NCI-H1930 (cell line): Measurements from ENCODE around the gene RGL3.
"Not testable (repeated sequence)": the region's sequence is repeated elsewhere in the genome, so short reads cannot be mapped to it uniquely, and the experiment has no call there.

Source experiments
- DNase-seq, 2 experiments: peaks; one replicate each; lab custom pipeline; 2025; lab: John Stamatoyannopoulos, UW

Gene RGL3, protein sequence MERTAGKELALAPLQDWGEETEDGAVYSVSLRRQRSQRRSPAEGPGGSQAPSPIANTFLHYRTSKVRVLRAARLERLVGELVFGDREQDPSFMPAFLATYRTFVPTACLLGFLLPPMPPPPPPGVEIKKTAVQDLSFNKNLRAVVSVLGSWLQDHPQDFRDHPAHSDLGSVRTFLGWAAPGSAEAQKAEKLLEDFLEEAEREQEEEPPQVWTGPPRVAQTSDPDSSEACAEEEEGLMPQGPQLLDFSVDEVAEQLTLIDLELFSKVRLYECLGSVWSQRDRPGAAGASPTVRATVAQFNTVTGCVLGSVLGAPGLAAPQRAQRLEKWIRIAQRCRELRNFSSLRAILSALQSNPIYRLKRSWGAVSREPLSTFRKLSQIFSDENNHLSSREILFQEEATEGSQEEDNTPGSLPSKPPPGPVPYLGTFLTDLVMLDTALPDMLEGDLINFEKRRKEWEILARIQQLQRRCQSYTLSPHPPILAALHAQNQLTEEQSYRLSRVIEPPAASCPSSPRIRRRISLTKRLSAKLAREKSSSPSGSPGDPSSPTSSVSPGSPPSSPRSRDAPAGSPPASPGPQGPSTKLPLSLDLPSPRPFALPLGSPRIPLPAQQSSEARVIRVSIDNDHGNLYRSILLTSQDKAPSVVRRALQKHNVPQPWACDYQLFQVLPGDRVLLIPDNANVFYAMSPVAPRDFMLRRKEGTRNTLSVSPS

DNA sequence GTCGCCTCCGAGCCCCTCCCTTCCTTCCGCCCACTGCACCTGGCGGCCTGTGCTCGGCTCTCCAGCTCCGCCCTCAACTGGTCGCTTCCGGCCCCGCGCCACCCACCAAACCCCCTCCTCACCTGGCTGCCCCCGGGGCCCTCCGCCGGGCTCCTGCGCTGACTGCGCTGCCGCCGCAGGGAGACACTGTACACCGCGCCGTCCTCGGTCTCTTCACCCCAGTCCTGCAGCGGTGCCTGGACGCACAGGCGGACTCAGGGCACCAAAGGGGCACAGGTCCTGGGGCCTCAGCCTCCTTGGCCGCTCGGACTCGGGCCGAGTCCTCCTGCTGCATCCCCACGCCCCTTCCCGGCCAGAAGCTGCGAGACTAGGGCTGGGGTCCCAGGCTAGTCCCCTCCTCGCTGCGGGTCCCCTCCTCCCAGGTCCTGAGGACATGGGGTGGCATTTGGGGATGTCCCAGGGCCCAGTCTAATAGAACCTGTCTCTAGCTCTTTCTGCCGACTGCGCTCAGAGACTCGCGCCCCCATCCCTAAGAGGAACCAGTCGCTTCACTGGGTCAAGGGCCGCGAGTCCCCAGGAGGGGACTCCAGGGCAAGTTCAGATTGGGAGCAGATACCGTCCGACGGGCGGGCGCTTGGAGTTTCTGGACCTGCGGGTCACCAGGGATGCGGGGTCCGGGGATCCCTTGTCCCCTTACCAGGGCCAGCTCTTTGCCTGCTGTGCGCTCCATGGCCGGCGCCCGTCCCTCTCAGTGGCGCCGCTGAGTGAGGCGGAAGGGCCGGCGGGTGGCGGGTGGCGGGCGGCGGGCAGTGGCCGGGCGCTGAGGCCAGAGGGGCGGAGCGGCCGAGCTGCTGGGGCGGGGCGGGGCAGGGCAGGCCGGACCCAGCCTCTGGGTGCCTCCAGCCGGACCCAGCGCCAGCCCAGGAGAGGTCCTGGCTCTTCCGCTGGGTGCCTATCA is at the start of gene RGL3:
TSS of gene RGL3 (minus strand) at position 766 of the 958 bp plus-strand sequence. CDS start at position 730, 36 bp downstream.
- peak; percentile 46 to 66 for DNase-seq

DNA sequence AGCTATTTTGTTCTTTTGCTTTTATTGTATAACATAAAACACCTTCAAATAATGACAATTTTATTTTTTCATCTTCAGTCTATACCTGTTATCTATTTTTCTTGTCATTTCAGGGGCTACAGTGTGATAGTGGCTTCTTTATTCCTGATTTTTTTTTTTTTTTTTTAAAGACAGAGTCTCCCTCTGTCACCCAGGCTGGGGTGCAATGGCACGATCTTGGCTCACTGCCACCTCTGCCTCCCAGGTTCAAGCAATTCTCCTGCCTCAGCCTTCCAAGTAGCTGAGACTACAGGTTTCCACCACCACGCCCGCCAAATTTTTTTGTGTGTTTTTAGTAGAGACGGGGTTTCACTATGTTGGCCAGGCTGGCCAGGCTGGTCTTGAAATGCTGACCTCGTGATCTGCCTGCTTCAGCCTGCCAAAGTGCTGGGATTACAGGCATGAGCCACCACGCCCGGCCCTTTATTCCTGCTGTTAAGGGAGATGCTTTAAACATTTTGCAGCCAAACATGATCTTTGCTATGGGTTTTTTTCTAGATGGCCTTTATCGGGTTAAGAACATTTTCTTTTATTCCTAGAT is 49.2 kb upstream of the RGL3 start:
- DNase-seq: not testable (repeated sequence)

DNA sequence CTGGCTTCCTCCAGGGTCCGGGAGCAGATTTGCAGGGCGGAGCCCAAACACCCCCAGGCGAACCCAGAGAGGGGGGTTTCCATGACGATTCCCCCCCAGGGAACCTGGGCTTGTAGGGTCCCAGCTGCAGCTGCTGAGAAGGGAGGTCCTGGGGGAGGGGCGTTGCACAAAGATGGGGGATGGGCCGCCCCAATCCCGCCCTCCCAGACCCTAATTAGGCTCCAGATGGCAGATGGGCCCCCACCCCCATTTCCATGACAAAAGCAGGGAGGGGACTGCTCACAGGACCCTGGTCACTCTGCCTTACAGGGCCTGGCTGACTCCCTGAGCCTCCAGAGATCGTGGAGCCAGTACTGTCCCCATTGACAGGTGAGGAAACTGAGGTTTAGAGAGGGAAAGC is 46.5 kb upstream of the RGL3 start:
- DNase-seq: no peak

DNA sequence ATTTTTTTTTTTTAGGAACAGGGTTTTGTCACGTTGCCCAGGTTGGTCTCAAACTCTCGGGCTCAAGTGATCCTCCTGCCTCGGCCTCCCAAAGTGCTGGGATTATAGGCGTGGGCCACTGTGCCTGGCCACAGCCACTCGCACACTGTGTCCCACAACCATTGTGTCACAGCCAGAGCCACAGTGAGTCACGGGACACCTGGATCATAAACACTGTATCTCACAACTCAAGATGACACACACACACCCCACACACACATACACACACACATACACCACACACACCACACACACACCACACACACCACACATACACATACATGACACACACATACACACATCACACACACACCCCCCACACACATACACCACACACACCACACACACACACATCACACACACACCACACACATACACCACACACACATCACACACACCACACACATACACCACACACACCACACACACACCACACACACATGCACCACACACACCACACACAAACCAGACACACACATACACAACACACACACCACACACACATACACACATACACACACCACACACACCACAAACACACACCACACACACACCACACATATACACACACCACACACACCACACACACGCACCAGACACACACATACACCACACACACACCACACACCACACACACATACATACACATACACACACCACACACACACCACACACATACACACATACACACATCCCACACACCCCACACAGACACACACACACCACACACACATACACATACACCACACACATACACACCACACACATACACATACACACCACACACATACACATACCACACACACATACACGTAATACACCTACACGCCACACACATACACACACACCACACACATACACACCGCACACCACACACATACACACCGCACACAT is 45.5 kb upstream of the RGL3 start:
- no peak for DNase-seq

DNA sequence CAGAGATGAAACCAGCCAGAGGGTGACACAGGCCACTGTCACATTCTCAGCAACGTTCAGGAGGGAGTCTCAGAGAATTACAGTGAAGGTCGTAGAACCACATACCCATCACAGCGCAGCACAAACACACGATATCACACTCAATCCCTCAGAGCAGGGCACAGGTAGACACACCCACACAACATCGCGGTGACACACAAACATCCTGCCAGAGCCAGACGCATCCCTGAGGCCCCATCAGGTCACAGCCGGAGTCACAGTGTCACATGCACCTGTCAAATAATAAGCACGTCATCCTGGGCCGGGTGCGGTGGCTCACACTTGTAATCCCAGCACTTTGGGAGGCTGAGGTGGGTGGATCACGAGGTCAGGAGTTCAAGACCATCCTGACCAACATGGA is 44.3 kb upstream of the RGL3 start:
- DNase-seq: no peak

DNA sequence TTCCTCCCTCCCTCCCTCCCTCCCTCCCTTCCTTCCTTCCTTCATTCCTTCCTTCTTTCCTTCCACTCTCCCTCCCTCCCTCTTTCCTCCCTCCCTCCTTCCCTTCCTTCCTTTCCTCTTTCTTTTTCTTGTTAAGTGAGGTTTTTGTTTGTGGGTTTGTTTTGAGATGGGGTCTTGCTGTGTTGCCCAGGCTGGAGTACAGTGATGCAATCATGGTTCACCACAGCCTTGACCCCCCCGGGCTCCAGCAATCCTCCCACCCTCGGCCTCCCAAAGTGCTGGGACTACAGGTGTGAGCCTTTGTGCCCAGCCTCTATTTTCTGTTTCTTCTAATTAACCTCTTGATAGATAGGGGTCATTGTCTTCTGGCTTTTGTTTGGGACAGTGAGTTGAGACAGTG is 42.3 kb upstream of the RGL3 start:
- DNase-seq: no peak

DNA sequence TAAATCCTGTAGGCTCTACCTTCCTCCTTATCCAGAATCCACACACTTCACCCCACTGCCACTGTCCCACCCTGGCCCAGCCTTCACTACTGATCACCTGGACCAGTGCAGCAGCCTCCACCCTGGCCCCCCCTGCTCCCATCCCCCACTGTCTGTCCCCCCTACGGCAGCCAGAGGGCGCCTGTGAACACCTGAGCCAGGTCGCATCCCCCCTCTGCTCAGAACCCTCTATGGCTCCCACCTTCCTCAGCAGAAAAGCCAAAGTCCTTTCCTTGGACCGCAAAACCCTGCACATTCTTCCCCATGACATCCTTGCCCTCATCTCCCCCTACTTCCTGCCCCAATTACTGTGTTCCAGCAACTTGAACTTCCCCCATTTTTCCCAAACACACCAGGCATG is 41.1 kb upstream of the RGL3 start:
- no peak for DNase-seq

DNA sequence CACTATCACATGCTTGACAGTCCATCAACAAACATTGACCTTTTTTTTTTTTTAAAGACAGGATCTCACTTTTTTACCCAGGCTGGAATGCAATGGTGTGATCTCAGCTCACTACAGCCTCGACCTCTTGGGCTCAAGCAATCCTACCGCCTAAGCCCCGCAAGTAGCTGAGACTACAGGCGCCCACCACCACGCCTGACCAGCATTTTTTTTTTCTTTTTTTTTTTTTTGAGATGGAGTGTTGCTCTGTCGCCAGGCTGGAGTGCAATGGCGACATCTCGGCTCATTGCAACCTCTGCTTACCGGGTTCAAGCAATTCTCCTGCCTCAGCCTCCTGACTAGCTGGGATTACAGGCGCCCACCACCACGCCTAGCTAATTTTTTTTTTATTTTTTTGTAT is 39.8 kb upstream of the RGL3 start:
- DNase-seq: not testable (repeated sequence)

DNA sequence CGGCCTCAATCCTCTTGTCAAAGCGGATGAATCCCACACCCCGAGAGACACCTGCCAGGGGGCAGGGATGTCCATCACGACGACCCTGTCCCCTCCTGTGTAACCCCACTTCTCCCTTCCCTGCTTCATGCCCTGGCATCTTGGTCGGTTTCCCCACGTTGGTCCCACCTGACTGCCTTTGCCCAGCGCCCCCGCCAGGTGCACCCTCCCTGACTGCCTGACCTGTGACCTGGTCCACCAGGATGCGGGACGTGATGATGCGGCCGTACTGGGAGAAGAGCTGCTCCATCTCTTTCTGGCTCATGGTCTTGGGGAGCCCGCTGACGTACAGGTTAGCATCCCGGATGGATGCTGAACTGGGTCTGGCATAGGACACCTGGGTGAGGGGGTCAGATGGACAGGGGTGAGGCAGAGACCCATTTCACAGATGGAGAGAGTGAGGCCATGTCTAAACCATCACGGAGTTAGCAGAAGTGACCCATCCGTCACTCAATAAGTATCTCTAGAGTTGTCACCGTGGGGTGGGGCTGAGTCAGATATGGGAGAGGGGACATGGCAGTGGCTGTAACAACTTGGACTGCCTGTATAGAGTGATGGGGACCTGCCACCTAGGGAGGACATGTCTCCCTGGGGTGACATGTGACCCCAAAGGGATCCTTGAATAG is 39.3 kb upstream of the RGL3 start:
- DNase-seq: no peak

DNA sequence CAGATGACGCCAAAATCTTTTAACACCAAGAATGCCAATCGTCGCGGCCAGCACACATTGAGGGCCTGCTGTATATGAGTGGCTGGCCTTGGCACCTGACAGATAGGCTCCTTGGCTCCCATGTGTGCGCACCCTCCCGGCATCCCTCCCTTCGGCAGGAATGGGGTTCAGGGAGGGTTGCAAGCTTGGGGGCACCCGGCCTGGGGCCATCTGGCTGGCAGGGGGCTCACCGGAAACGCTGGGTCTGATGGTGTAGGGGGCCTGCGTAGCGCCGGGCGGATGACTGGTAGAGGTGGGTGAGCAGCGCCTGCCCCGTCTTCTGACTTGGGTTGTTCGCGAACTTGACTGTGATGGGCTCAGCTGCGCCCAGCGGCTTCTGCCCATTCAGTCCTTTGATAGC is 38.7 kb upstream of the RGL3 start:
- DNase-seq: no peak

DNA sequence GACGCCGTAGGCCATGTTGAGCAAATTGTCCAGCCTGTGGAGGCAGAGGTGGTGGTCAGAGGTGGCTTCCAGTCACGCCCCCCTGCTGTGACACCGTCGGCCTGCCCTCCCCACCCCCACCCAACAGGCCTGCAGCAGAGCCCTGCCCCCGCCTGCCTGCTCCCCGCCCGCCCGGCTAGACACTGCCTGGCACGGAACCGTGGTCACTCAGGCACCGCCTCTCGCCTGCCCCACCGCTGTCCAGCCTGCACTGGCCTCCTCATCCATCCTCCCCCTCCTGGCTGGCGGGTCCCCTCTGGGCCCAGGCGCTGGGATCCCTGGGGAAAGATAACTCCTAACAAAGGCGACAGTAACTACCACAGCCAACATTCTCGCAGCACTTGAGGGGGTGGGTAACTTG is 38.0 kb upstream of the RGL3 start:
- no peak for DNase-seq

DNA sequence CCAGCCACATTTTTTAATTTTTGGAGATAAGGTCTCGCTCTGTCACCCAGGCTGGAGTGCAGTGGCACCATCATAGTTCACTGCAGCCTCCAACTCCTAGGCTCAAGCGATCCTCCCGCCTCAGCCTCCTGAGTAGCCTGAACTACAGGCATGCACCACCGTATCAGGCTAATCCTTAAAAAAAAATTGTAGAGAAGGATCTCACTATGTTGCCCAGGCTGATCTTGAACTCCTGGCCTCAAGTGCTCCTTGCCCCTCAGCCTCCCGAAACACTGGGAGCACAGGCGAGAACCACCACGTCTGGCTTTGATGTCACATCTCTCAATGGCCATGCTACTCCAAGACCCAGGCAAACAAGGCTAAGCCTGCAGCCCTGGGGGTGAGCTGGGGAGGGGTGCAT is 37.5 kb upstream of the RGL3 start:
- DNase-seq: no peak

DNA sequence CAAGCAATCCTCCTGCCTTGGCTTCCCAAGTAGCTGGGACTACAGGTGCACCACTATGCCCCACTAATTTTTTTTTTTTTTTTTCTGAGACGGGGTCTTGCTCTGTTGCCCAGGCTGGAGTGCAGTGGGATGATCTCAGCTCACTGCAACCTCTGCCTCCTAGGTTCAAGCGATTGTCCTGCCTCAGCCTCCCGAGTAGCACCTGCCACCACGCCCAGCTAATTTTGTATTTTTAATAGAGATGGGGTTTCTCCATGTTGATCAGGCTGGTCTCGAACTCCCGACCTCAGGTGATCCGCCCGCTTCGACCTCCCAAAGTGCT is 36.1 kb upstream of the RGL3 start:
- not testable (repeated sequence) for DNase-seq

DNA sequence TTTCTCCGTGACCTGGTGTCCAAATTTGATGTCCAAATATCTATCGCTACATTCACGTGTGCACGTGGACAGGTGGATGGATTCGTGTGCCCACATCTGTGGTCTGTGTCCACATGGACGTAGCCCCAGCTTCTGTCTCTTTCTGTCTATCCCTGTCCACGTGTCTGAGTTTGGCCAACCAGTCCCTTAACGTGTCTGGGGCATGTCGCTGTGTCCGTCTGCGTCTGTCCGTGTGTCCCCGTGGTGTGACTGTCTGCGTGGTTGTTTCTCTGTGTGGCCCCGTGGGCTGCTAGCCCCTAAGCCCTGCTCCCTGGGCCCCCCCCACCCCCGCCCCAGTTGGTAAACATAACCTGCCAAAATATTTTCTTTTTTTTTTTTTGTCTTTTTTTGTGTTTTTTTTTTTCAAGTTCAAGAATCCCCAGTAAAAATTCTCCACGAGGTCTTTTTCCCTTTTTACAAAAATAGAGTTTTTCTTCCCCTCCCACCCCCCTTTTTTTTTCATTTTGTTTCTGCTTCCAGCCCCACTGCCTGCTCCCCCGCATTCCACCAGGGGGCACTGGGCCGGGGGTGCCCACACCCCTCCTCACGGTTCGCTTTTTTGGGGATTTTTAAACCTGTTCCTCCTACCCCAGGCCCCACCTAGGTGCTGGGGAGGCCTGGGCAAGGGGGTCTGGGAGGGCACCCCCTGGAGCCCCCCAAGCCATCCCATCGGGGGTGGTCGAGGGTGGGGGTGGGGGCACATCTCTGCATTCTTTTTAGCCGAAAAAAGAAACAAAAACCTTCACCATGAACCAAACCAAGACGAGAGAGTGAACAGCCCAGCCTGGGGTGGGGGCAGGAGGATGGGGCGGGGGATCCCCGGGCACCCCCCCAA is 34.6 kb upstream of the RGL3 start:
- no peak for DNase-seq

DNA sequence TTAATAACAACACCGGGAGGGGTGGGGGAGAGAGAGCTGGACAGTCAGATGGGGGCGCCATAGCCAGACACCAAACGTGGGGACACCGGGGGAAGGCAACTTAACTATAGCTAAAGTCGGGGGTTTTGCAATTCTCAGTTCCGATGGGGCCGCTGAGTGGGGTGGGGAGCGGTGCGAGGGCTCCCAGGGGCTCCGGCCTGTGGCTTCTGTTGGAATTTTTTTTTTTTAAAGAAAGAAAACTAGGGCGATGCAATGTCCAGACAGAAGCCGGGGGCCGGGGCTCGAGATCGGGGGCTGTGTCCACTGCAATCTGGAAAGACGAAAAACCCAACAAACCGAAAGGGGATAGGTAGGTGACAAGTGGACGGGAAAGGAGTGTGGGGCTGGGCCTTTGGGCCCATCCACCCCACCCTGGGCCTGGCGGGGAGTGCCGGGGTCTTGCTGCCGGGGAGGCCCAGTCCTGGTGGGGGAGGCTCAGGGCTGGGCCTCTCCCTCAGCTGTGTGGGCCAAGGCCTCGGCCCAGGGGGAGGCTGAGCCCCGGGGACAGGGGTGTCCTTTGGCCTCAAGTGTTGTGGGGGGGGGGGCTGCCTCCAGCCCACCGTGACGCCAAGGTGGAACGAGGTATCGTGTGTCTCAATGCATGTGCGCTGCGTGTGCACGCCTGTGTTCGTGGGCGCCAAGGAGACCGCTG is 33.7 kb upstream of the RGL3 start:
- no peak for DNase-seq

DNA sequence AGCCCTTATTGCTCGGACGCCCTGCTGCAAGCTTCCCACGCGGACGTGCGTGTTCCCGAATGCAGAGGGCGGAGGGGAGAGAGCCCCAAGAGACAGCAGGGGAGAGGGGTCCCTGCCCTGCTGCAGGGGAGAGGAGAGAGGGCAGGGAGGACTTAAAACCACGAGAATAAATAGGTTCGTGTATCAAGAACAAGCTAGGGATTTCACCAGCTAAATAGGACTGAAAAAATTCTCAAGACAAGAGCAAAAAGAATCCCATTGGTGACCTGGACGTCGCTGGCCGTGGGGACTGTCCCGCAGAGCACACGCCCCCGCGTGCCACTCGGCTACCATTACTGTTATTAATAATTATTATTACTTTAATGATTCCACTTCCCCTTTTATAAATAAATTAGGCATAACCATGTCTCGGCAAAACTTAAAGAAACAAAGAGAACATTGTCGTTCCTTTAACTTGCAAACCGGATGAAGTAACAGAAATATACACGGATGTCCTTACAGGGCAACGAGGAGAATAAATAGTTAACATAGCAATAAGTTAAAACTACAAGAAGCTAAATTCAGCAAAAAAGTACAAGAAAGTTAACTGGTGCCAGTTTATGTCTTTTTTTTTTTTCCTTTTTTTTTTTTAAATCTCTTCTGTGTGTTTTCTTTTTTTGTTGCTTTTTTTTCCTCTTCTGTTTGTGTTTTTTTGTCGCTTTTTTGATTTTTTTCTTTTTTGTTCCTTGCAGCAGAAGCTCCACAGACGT is 32.9 kb upstream of the RGL3 start:
- DNase-seq: no peak

DNA sequence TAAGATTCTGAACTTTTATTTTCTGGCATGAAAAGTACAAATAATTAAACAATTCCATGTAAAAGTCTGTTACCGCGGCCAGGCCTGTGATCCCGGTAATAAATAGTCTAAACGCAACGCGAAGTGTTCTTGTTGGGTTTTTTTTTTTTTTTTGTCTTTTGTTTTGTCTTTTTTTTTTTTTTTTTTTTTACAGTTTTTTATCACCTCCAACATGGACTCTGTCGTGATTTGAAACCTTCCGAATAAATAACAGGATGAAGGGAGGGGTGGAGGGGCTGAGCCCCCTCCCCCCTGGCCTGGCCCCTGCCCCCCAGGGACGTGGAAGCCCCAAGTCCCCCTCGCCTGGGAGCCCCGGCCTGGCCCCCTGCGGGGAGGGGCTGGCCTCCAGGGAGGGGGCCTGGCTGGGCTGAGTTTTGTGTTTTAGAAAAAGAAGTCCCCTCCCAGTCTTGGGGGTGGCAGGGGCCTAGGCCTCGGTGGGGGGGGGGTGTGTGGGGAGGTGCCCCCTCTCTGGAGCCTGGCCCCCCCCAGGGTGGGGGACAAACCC is 32.3 kb upstream of the RGL3 start:
- no peak for DNase-seq
